ENCODE results near the gene BIN1.

GRCh38 chr2:127027715-127028114 lies 79.2 kb downstream of the BIN1 start:
- TF ChIP-seq, protein P1, sequence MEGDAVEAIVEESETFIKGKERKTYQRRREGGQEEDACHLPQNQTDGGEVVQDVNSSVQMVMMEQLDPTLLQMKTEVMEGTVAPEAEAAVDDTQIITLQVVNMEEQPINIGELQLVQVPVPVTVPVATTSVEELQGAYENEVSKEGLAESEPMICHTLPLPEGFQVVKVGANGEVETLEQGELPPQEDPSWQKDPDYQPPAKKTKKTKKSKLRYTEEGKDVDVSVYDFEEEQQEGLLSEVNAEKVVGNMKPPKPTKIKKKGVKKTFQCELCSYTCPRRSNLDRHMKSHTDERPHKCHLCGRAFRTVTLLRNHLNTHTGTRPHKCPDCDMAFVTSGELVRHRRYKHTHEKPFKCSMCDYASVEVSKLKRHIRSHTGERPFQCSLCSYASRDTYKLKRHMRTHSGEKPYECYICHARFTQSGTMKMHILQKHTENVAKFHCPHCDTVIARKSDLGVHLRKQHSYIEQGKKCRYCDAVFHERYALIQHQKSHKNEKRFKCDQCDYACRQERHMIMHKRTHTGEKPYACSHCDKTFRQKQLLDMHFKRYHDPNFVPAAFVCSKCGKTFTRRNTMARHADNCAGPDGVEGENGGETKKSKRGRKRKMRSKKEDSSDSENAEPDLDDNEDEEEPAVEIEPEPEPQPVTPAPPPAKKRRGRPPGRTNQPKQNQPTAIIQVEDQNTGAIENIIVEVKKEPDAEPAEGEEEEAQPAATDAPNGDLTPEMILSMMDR (IDR thresholded peaks at IDR 0.05; ENCODE audit: insufficient read depth, low read depth, low read length) = no peak
- TF ChIP-seq EZH2 (IDR thresholded peaks at IDR 0.05; ENCODE audit: insufficient read depth, low read length) = no peak

Measured in astrocyte (in vitro differentiated cells and primary cell).